ENCODE data around the gene GRK5. TPM values are rescaled to one million over a fixed set of nuclear protein-coding genes. Genes with fewer than 3 reads are reported as not detected.
A peak's percentile ranks its signal among the peaks of the same experiment; 100 is the strongest.

Gene GRK5
- total RNA-seq, 1 donor from 2014 or later = 52.8 TPM

DNA sequence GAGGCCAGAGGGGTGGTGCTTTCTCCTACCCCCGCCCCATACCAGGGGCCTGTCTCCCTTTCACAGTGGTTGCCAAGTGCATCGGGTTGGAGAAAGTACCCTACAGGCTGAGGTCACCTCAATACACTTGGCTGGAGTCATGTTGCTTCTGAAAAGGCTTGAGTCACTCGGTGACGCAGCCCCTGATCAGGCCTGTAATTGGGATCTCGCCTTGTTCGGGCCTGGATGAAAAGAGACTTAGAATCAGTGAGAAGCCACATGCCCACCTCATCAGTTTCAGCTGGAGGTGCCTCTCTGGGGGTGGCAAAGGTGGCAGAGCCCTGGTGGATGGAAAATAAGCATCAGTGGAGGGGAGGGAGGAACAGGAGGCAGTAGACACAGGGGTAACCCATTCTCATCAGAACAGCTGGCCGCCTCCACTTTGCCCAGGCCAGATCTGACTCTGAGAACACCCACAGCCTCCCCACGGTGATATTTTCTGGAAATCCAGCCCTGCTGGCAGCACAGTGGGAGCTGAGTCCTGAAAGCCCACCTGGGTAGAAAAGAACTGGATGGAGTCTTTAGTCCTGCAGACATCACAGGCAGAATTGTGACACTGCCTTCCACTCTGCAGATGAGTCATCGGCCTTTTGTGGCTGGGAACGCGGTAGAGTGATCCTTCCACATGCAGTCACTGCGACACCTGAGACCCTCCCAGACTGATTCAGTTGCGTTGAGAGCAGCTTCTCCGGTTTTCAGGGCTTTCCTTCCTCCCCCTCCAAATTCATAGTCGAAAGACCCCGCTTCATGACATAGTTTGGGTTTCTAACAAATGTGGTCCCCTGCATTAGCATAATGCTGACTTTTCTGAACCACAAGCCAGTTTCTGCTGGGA, 108.0 kb downstream of the GRK5 start:
- TF ChIP-seq, protein P1, sequence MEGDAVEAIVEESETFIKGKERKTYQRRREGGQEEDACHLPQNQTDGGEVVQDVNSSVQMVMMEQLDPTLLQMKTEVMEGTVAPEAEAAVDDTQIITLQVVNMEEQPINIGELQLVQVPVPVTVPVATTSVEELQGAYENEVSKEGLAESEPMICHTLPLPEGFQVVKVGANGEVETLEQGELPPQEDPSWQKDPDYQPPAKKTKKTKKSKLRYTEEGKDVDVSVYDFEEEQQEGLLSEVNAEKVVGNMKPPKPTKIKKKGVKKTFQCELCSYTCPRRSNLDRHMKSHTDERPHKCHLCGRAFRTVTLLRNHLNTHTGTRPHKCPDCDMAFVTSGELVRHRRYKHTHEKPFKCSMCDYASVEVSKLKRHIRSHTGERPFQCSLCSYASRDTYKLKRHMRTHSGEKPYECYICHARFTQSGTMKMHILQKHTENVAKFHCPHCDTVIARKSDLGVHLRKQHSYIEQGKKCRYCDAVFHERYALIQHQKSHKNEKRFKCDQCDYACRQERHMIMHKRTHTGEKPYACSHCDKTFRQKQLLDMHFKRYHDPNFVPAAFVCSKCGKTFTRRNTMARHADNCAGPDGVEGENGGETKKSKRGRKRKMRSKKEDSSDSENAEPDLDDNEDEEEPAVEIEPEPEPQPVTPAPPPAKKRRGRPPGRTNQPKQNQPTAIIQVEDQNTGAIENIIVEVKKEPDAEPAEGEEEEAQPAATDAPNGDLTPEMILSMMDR (IDR thresholded peaks at IDR 0.05; ENCODE audit: borderline replicate concordance) = no peak
- intact Hi-C loops (cut with micrococcal nuclease) = no loop called here
- Histone ChIP-seq H3K36me3 (no peaks in the 10 kb centered on the region), H3K27ac (replicated peaks) (peak overlapping the region; percentile 45), H3K4me3 (no peak overlapping the region), H3K27me3 (ENCODE audit: low read depth) (no peaks in the 10 kb centered on the region), H3K4me1 (peaks cover 96% of the 10 kb centered on the region), H3K9me3 (replicated peaks) (no peaks in the 10 kb centered on the region)
- DNase-seq = no peak

DNA sequence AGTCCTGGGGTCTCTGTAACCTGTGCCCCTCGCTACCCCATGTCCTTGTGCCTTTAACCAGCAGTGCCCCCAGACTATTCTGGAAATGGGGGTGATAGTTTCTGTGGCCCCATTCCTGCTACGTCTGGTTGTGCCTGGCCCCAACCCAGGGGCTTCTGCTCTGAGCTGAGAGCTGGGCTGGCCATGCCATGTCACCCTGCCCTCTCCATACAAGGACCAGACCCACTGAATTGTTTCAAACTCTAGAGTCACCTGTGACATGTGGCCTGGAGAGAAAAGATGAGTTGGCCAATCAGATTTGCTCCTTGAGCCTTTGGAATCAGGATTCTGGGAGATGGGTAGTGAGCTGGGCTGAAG, 108.6 kb downstream of the GRK5 start:
- H3K27ac ChIP-seq (replicated peaks) = peak overlapping the region; percentile 45
- peaks cover under 1% of the 10 kb centered on the region for H3K9me3 ChIP-seq (replicated peaks)
- intact Hi-C loops (cut with micrococcal nuclease) = no loop called here
- peaks cover 96% of the 10 kb centered on the region for H3K4me1 ChIP-seq
- no peaks in the 10 kb centered on the region for H3K27me3 ChIP-seq (ENCODE audit: low read depth)
- peaks cover 1% of the 10 kb centered on the region for H3K36me3 ChIP-seq
- DNase-seq = no peak
- TF ChIP-seq, protein P1 (IDR thresholded peaks at IDR 0.05; ENCODE audit: borderline replicate concordance) = no peak
- H3K4me3 ChIP-seq = no peak overlapping the region

DNA sequence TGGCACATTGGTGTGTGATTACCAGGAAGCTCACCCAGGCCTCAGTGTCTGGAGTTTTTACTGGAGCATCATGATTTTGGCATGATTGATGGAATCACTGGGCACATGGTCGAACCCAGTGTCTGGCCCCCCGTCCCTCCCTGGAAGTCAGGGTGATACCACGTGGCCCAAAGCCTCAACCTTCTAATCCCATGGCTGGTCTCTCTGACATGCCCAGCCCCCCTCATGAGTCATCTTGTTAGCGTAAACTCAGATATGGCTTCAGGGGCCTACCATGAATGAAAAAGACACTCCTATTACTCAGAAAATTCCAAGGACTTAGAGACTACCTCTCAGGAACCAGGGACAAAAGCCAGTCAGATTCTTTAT, 109.3 kb downstream of the GRK5 start:
- Histone ChIP-seq H3K4me3 (no peak overlapping the region), H3K27me3 (ENCODE audit: low read depth) (no peaks in the 10 kb centered on the region), H3K4me1 (peaks cover 95% of the 10 kb centered on the region), H3K36me3 (peaks cover 3% of the 10 kb centered on the region), H3K9me3 (replicated peaks) (peaks cover 4% of the 10 kb centered on the region), H3K27ac (replicated peaks) (peak overlapping the region; percentile 45)
- intact Hi-C loops (cut with micrococcal nuclease) = no loop called here
- TF ChIP-seq, protein P1 (IDR thresholded peaks at IDR 0.05; ENCODE audit: borderline replicate concordance) = no peak
- DNase-seq = no peak

DNA sequence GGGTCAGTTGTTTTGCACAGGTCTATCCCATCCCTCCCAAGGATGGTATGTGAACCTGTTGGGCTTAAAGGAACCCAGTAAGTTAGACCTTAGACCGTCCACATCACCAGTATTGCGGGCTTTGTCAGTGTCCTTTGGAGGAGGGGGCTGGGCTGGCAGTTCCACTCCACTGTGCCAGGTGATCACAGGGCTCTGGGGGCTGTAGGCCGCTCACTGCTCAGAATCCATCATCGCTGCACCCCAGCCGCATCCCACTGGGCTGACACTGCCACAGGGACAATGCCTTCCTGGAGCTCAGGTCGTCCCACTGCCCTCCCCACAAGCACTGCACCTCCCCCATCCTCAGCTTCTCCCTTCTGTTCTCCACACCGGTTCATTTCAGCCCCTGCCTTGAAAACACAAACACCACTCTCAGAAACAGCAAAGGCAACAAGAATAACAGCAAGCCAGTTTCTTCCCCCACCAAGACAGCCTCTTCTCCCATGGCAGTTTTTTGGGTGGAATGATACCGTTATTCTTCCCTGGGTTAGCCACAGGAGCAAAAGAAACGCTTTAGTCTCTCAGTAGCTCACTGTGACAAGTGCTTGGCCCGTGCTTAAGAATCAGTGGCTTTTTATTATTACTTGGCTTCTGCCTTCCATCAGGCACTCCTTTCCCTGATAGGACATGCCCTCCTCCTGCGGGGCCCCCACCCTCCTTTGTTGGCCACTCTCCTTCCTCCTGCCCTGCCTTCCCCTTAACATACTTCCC, 111.2 kb downstream of the GRK5 start:
- Histone ChIP-seq H3K27ac (replicated peaks) (peak overlapping the region; percentile 45), H3K4me1 (peaks cover 97% of the 10 kb centered on the region), H3K4me3 (no peak overlapping the region), H3K27me3 (ENCODE audit: low read depth) (no peaks in the 10 kb centered on the region), H3K9me3 (replicated peaks) (peaks cover 4% of the 10 kb centered on the region), H3K36me3 (peaks cover 3% of the 10 kb centered on the region)
- TF ChIP-seq, protein P1 (IDR thresholded peaks at IDR 0.05; ENCODE audit: borderline replicate concordance) = no peak
- no peak for DNase-seq
- intact Hi-C loops (cut with micrococcal nuclease) = no loop called here

DNA sequence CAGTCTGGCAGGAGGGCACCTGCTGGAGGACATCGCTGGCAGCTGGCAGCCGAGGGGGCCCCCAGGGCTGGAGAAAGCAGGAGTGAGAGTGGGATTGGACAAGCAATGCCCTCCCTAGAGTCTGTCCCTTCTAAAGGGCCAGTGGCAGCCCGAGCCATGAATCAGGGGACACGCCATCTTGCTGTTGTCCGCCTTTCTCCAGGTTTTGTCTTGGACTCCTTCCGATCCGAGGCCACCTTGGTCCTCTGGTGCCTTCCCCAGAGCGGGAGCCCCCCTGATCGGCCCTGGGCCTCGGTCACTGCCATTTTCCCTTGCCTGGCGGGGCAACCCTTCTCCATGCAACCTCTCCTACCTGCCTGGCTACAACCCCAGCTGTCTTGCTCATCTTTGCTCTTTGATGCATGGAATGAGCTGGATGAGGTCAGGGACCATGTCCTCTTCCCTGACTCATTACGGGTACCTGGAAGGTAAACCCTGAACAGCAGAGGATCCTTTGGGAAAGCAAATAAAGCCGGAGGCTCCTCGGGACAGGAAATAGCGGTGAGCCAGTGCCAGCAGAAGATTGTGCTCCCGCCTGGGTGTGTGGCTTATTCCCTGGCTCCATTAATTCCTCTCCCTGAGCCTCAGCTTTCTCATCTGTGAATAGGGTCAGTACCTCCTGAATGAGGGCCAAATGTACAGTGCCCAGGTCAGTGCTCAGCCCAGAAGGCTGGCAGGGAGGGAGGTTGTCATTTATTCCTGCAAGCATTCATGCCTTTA, 112.0 kb downstream of the GRK5 start:
- no peak overlapping the region for H3K4me3 ChIP-seq
- H3K4me1 ChIP-seq = peaks cover 96% of the 10 kb centered on the region
- intact Hi-C loops (cut with micrococcal nuclease) = no loop called here
- TF ChIP-seq, protein P1 (IDR thresholded peaks at IDR 0.05; ENCODE audit: borderline replicate concordance) = no peak
- H3K27ac ChIP-seq (replicated peaks) = peak overlapping the region; percentile 45
- DNase-seq = no peak
- H3K36me3 ChIP-seq = peaks cover 3% of the 10 kb centered on the region
- H3K9me3 ChIP-seq (replicated peaks) = peaks cover 4% of the 10 kb centered on the region
- H3K27me3 ChIP-seq (ENCODE audit: low read depth) = no peaks in the 10 kb centered on the region

Data from left ventricle myocardium inferior (tissue), 1 donor.